H1 (cell line): Measurements from ENCODE around the gene ALDH7A1. TPM values are rescaled to one million over a fixed set of nuclear protein-coding genes. Genes with fewer than 3 reads are reported as not detected.

ENCODE experiments used
- CBX5 ChIP-seq: fragments of 300-800, 300-1000 bp; sonication (generic); IDR thresholded peaks from 2 replicates; pipeline ENCODE4 v1.7.1; 2016; ENCODE audit warnings: antibody characterized with exemption, low read length, low read depth
- CBX8 ChIP-seq: fragments of 300-800, 300-1000 bp; sonication (generic); IDR thresholded peaks from 2 replicates; pipeline ENCODE4 v1.7.1; 2016; ENCODE audit warnings: low read depth, low read length, borderline replicate concordance
- CEBPB ChIP-seq: IDR thresholded peaks from 2 replicates; pipeline ENCODE4 v1.6.1; 2012; ENCODE audit warnings: low read depth, low read length
- CHD1 ChIP-seq: IDR thresholded peaks from 2 replicates; pipeline ENCODE4 v1.6.1; 2012; ENCODE audit warnings: low read depth, low read length, improper control_type of control experiment
- CHD7 ChIP-seq: fragments of 300-600 bp; sonication (generic); IDR thresholded peaks from 2 replicates; pipeline ENCODE4 v1.7.1; 2012; ENCODE audit warnings: low read length, moderate library complexity, mild to moderate bottlenecking, inconsistent platforms; ENCODE audit not compliant: insufficient replicate concordance
- EZH2 ChIP-seq: fragments of 200-600 bp; sonication (generic); IDR thresholded peaks from 2 replicates; pipeline ENCODE4 v1.7.1; 2012; ENCODE audit warnings: low read depth, mild to moderate bottlenecking, moderate library complexity, low read length, inconsistent platforms; ENCODE audit not compliant: severe bottlenecking
- PHF8 ChIP-seq: fragments of 200-600 bp; sonication (generic); conservative IDR thresholded peaks from 2 replicates; pipeline ENCODE4 v1.7.1; 2012; ENCODE audit warnings: low read depth, mild to moderate bottlenecking, inconsistent platforms, low read length, moderate library complexity
- SAP30 ChIP-seq: fragments of 300-600 bp; sonication (generic); IDR thresholded peaks from 2 replicates; pipeline ENCODE4 v1.7.1; 2012; ENCODE audit warnings: low read length, moderate library complexity, mild to moderate bottlenecking, inconsistent platforms; ENCODE audit not compliant: insufficient read depth, insufficient replicate concordance
- SIRT6 ChIP-seq: IDR thresholded peaks from one replicate; pipeline ENCODE4 v1.7.1; 2012; ENCODE audit warnings: low read length, inconsistent platforms
- TAF7 ChIP-seq: optimal IDR thresholded peaks from 2 replicates; pipeline ENCODE3; 2011; ENCODE audit warnings: low read depth, mild to moderate bottlenecking, inconsistent platforms, low read length, moderate library complexity, borderline replicate concordance
- TCF12 ChIP-seq: IDR thresholded peaks from 2 replicates; pipeline ENCODE4 v1.6.1; 2011; ENCODE audit warnings: low read depth, mild to moderate bottlenecking, low read length
- ZNF274 ChIP-seq: IDR thresholded peaks from 2 replicates; pipeline ENCODE4 v1.7.0; 2012; ENCODE audit warnings: low read length, borderline replicate concordance; ENCODE audit errors: extremely low read depth
- polyA plus RNA-seq, 7 experiments: library from polyadenylated mRNA; depleted of rRNA in 3 of 7; stranded (reverse) in 5 of 7; unstranded in 2 of 7; fragments of >200 nt in 5 of 7; fragments of 200-250 nt in 2 of 7; gene quantifications; 1 replicate in 5 of 7; 2 replicates in 1 of 7; 4 replicates in 1 of 7; pipeline versions ENCODE4 v1.2.1 to v1.2.3, GENCODE V29; 2011 to 2013; ENCODE audit warnings: missing spikeins in 2 of 7, mixed read lengths in 2 of 7
- total RNA-seq: library from RNA; stranded (reverse); fragmentation: NEBNext Ultra II Directional; extraction: Animal tissue kit (Norgen Biotek cat#: 25700); gene quantifications from 2 replicates; pipeline ENCODE4 v1.2.1, GENCODE V29; 2021

Gene ALDH7A1
- total and polyA plus RNA-seq, 2 of the 8 experiments (the other 6 are each of a cell fraction or from before 2014, with no cell fraction given) = 99.6 to 225 TPM

GRCh38 chr5:126511961-126512360 is 83.1 kb downstream of the ALDH7A1 start (continued):
- TF ChIP-seq CHD7 (no peak), CEBPB (no peak), CBX5 (no peak), SIRT6 (no peak), EZH2 (no peak), SAP30 (no peak), TAF7 (no peak), PHF8 (no peak), TCF12 (no peak), CBX8 (no peak), CHD1 (no peak), ZNF274 (no peak)
